OCI-LY7 (cell line): ENCODE results near the gene CREB5.

Source experiments
- EZH2phosphoT487 ChIP-seq: fragments of 200-600 bp; sonication (generic); IDR thresholded peaks from 2 replicates; pipeline ENCODE4 v1.6.1; 2018; ENCODE audit warnings: low read depth, borderline replicate concordance, mild to moderate bottlenecking, mixed run types, antibody characterized with exemption, low read length, moderate library complexity, mixed read lengths
- TF ChIP-seq, protein P1 (sequence below): fragments of 200-600 bp; sonication (generic); conservative IDR thresholded peaks from 2 replicates; pipeline ENCODE4 v1.5.1; 2014; ENCODE audit warnings: mild to moderate bottlenecking, antibody characterized with exemption, low read length, moderate library complexity, mixed read lengths

DNA sequence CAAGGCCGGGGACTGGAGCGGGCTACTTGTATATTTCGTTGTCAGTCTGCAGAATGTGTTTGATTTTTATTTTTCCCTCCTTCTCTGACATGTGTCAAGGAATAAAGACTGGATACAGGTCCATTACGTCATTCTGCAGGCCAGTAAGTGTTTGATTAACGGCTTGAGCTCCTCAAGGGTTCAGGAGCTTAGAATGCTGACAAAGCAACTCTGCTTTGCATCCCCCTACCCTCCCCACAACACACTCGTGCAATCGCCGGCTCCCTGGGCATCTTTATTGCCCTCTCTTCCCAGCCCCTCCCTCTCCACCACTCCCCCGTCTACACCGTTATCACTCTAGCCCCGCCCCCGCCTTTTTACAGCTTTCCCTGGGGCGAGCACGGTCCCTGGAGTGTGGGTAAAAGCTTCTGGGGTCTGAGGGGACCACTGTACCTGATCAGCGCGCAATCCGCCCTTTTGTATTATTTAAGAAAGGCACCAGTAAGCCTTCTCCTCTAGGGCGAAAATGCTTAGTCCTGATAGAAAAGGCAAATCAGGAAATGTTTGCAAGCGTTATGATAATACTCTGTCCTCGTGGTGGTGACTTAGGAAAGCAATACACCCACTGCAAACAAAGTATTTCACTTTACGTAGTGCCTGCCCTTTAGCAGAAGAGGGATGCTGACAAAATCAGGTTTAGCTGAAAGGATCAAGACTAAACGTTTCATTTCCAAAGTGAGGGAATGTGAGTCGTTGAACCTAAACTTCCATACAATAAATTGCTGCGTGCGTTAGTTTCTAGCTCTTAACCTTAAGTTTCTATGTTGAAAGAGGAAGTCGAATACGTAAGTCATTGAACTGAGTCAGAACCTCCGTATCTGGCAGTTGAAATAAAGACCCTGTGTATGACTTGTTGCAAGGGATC, 1.4 kb upstream of the CREB5 start:
- TF ChIP-seq, protein P1, sequence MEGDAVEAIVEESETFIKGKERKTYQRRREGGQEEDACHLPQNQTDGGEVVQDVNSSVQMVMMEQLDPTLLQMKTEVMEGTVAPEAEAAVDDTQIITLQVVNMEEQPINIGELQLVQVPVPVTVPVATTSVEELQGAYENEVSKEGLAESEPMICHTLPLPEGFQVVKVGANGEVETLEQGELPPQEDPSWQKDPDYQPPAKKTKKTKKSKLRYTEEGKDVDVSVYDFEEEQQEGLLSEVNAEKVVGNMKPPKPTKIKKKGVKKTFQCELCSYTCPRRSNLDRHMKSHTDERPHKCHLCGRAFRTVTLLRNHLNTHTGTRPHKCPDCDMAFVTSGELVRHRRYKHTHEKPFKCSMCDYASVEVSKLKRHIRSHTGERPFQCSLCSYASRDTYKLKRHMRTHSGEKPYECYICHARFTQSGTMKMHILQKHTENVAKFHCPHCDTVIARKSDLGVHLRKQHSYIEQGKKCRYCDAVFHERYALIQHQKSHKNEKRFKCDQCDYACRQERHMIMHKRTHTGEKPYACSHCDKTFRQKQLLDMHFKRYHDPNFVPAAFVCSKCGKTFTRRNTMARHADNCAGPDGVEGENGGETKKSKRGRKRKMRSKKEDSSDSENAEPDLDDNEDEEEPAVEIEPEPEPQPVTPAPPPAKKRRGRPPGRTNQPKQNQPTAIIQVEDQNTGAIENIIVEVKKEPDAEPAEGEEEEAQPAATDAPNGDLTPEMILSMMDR, result no peak
- no peak for TF ChIP-seq EZH2phosphoT487
